Epithelial cell of proximal tubule (primary cell): ENCODE results near the gene PACSIN3. TPM values are rescaled to one million over a fixed set of nuclear protein-coding genes. Genes with fewer than 3 reads are reported as not detected.

Experiments
- DNase-seq: peaks from one replicate; pipeline ENCODE4 v3.0.0-alpha.2; 2011; ENCODE audit warnings: low read depth
- H3K4me3 ChIP-seq: 2 replicates; pipeline ENCODE4 v1.5.1; 2011; ENCODE audit warnings: low read depth, mild to moderate bottlenecking, low read length
- total RNA-seq: library from RNA; depleted of rRNA; stranded (reverse); fragments of >200 nt; gene quantifications from 2 replicates; pipeline ENCODE4 v1.2.3, GENCODE V29; 2015
- TF ChIP-seq, protein P1 (sequence below): conservative IDR thresholded peaks from 2 replicates; pipeline ENCODE4 v1.5.1; 2012; ENCODE audit warnings: low read depth, mild to moderate bottlenecking, low read length

The PACSIN3 gene
- total RNA-seq = 66.7 and 74.4 TPM in 2 replicates

DNA sequence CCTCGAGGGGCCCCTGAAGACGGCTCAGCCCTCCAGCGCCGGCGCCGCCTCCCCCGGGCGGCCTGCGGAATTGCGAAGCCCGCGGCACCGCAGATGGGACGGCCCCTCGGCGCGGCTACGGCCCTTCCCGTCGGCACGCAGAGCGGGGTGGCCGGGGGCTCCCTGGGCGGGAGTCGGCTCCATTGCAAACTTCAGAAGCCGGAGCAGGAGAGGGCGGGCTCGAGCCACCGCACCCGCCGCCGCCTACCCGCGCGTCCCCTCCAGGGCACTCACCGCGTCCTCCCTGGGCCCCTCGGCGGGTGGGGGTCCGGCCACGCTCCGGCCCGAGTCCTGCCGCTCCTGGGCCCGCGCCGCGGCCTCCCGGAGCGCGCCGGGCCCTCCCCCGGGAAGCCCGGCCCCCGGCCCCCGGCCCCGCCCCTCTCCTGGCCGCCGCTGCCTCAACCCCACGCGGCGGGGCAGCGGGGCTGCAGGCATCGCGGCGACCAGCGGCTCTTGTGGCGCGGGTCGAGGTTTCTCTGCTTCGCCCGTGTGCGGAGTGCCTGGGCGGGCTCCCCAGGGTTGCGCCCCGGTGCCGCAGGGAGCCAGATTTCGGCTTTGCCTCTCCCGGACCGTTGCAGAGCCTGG lies at the start of gene PACSIN3:
Gene PACSIN3 (minus strand): TSS at position 359 of the 624 bp plus-strand sequence. CDS start 3,707 bp downstream, outside the sequence.
- peak within 1 kb of the TSS; percentile 77 for H3K4me3 ChIP-seq
- TF ChIP-seq, protein P1, sequence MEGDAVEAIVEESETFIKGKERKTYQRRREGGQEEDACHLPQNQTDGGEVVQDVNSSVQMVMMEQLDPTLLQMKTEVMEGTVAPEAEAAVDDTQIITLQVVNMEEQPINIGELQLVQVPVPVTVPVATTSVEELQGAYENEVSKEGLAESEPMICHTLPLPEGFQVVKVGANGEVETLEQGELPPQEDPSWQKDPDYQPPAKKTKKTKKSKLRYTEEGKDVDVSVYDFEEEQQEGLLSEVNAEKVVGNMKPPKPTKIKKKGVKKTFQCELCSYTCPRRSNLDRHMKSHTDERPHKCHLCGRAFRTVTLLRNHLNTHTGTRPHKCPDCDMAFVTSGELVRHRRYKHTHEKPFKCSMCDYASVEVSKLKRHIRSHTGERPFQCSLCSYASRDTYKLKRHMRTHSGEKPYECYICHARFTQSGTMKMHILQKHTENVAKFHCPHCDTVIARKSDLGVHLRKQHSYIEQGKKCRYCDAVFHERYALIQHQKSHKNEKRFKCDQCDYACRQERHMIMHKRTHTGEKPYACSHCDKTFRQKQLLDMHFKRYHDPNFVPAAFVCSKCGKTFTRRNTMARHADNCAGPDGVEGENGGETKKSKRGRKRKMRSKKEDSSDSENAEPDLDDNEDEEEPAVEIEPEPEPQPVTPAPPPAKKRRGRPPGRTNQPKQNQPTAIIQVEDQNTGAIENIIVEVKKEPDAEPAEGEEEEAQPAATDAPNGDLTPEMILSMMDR = no peak
- no peak for DNase-seq

DNA sequence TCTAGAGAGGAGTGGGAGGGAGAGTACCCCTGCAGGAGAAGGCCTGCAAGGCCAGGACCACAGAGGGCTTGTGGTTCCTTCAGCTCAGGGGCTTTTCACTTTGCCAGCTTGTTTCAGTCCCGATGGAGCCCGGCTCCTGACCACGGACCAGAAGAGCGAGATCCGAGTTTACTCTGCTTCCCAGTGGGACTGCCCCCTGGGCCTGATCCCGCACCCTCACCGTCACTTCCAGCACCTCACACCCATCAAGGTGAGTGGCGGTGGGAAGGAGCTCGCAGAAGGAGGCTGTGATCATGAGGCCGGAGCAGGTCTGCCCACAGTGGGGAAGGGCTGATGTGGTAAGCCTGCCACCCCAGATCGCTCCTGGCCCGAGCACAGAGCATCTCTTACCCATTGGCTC lies 48.9 kb upstream of the PACSIN3 start:
- DNase-seq = no peak
- H3K4me3 ChIP-seq = no peak overlapping the region
- TF ChIP-seq, protein P1 = no peak

DNA sequence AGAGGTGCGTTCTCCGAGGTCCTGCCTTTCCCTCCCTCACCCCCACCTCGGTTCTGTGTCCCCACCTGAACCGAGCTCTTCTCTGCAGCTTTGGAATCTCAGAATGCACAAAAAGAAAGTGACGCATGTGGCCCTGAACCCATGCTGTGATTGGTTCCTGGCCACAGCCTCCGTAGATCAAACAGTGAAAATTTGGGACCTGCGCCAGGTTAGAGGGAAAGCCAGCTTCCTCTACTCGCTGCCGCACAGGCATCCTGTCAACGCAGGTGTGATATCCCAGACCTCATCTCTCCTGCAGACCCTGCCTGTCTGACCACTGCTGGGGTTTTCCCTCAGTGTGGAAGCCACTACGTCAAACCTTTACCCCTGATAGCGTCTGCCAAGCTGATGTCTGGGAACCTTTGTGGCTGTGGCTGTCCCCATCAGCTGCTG lies 48.5 kb upstream of the PACSIN3 start:
- DNase-seq = no peak
- TF ChIP-seq, protein P1 = no peak
- H3K4me3 ChIP-seq = no peak overlapping the region

DNA sequence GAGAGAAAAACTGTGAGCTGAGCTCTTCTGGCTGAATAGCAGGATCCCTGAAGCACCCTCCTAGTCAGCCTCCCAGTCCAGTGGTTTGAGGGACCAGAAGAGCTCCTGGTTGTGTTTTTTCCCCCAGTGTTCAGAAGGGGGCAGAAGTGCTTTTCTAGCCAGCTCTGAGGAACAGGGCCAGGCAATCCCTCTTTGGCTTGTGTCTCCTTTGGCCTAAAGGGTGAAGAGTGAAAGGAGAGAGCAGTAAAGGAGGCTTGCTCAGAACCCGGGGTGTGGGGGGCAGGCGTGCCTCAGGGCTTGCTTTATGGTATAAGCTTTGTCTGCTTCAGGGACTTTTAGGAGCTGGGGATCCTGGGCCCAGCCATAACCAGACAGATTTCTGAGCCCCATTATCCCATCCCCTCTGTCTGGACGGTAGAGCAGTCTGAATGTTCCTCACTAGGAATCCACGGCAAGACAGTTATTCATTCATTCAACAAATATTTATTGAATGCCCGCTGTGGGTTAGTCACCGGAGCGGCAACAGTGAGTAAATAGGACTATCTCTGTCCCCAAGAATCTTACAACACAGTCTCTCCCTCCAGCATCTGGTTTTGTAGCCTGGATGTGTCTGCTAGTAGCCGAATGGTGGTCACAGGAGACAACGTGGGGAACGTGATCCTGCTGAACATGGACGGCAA lies 47.9 kb upstream of the PACSIN3 start:
- no peak overlapping the region for H3K4me3 ChIP-seq
- TF ChIP-seq, protein P1 = peak; percentile 38
- no peak for DNase-seq

DNA sequence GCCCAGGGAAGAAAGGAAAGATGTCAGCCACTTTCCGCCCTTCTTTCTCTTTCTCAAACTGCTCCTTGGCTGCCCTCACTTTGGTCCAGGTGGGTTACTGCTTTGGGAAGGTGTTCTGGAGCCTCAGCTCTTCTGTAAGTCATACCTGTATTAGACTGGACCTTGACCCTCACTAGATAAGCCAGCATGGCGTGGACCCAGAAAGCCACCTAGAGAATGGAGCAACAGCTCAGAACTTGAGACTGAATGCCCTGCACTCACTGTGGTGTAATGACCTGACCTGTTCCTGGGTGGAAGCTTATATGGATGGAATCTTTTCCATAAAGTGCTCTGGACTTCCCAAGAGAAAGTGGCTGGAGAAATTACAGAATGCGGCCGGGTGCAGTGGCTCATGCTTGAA lies 46.8 kb upstream of the PACSIN3 start:
- TF ChIP-seq, protein P1 = no peak
- DNase-seq = no peak
- H3K4me3 ChIP-seq = no peak overlapping the region

- H3K4me3 ChIP-seq = no peak overlapping the region
- TF ChIP-seq, protein P1 = no peak
- DNase-seq = no peak
Measured at GRCh38 chr11:47229161-47229560, 42.9 kb upstream of the PACSIN3 start.
